GM10266 (cell line): ENCODE data around the gene HECW1.
"Not testable (repeated sequence)": the region's sequence is repeated elsewhere in the genome, so short reads cannot be mapped to it uniquely, and the experiment has no call there.

Source experiments
- DNase-seq: peaks from one replicate; pipeline ENCODE4 v3.0.0; 2012; ENCODE audit errors: extremely low spot score
- TF ChIP-seq, protein P1 (sequence below): IDR thresholded peaks from 2 replicates; pipeline ENCODE4 v1.5.1; 2012; ENCODE audit warnings: mild to moderate bottlenecking, low read depth; ENCODE audit not compliant: control insufficient read depth, insufficient read depth; ENCODE audit errors: missing control alignments

Gene HECW1

DNA sequence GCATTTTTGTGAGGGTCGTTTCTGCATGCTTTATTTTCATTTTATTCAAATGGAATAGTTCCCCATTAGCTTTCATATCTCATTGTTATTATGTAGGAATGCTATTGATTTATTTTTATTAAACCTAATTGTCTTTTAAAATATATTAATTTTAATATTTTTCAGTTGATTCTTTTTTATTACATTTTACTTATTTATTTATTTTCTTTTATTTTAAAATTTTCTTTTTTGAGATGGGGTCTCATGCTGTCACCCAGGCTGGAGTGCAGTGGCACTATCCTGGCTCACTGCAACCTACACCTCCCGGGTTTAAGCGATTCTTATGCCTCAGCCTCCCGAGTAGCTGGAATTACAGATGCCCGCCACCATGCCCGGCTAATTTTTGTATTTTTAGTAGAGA, 463.1 kb downstream of the HECW1 start:
- TF ChIP-seq, protein P1, sequence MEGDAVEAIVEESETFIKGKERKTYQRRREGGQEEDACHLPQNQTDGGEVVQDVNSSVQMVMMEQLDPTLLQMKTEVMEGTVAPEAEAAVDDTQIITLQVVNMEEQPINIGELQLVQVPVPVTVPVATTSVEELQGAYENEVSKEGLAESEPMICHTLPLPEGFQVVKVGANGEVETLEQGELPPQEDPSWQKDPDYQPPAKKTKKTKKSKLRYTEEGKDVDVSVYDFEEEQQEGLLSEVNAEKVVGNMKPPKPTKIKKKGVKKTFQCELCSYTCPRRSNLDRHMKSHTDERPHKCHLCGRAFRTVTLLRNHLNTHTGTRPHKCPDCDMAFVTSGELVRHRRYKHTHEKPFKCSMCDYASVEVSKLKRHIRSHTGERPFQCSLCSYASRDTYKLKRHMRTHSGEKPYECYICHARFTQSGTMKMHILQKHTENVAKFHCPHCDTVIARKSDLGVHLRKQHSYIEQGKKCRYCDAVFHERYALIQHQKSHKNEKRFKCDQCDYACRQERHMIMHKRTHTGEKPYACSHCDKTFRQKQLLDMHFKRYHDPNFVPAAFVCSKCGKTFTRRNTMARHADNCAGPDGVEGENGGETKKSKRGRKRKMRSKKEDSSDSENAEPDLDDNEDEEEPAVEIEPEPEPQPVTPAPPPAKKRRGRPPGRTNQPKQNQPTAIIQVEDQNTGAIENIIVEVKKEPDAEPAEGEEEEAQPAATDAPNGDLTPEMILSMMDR: no peak
- DNase-seq: no peak

DNA sequence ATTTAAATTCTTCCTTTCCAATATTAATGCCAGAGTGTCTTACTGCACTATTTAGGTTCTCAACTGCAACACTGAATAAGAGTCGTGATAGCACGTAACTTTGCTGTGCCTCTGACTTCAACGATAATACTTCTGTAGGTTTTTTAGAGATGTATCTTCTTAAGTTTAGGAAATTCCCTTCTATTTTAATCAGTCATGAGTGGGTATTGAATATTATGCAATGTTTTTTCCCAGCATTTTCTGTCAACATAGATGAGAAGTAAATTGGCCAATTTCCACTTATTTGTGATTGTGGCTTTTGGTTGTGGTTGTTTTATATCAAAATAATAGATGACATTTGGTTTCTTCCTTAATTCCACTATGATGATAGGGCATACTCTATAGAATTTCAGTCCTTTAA, 463.8 kb downstream of the HECW1 start:
- TF ChIP-seq, protein P1: no peak
- DNase-seq: no peak

DNA sequence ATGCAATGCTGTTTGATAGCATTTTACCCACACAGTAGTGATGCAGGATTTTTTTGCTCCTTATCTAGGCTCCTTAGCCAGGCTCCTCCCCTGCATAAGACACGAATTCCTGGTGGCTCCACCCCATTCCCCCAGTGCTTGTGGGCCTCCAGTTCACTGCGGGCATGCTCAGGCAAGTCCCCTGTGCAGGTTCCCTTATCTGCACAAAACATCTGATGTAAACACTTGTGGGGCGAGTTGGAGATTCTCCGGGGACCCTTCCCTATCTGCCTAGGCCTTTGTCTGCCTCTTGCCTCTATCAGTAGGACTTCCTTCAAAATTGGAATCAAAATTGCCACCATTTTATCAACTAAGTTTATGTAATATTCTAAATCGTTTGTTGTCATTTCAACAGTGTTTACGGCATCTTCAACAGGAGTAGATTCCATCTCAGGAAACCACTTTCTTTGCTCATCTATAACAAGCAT, 465.1 kb downstream of the HECW1 start:
- no peak for DNase-seq
- TF ChIP-seq, protein P1: no peak

DNA sequence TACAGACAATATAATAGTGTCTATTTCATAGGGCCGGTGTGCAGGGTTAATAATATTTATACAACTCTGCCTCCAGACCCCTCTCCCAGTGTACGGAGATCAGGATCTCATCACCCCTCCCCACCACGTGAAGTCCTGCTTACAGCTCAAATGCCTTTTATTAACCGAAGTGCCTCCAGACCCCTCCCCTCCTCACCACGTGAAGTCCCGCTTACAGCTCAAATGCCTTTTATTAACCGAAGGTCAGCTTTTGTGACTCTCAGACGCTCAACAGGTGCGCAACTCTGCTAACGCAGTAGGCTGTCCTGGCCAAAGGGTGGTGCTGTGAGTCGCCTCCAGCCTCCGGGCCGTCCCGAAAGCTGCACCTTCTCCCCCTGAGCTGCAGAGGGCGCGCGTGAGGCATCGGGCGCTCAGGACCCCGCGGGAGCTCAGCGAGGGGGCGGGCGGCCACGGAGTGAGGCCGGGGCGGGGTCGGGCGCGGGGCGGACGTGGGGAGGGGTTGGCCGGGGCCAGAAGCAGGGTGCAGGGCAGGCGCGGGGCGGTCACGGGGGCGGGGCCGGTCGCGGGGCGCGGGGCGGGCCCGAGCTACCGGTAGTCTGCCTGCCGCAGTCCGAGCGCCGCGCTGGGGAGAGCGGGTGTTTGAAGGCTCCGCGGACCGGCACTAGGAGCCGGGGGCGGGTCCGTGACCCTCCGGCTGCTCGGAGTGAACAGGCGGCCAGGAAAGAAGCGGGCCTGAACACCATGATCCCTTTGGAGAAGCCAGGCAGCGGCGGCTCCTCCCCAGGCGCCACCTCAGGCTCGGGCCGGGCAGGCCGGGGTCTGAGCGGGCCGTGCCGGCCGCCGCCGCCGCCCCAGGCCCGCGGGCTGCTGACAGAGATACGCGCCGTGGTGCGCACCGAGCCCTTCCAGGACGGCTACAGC, 470.3 kb downstream of the HECW1 start, which contains the start of gene STK17A:
Gene STK17A (plus strand): TSS at position 606 of the 921 bp plus-strand sequence. CDS start 136 bp downstream, at position 742.
- peak; percentile 95 for DNase-seq
- TF ChIP-seq, protein P1: peak; percentile 100

DNA sequence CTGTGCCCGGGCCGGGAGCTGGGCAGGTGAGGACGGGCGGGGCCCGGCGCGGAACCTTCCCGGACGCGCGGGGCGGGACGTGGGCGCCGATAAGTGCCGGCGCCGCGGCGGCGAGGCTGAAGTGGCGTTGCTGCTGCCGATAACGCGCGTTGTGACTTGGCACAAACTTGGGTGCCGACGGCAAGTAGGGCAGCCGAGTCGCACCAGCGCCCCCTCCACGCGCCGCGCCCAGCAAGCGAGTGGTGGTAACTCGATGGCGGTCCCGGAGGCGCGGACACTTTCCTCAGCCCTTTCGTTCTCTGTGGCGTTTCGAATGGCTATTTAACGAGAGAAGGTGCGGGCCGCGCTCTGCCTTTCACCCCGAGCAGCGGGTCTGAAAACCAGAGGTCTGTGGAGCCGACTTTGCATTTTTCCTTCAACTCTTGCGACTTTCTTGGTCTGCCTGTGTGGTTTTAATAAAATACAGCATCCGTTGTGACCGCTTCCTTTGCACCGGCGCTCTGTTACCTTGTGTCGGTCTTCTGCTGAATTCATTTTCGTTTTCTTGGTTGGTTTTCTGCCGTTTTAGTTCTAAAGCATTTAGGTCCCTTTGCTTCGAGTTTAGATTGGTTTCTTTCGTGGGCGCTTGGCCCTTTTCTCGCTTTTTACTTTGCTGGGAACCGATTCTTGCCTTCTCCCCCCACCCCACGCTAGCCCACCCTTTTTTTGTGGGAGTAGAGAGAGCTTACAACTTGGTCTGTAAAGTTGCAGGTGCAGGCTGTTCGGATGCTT, 471.2 kb downstream of the HECW1 start:
- DNase-seq: peak; percentile 21
- TF ChIP-seq, protein P1: peak; percentile 48

DNA sequence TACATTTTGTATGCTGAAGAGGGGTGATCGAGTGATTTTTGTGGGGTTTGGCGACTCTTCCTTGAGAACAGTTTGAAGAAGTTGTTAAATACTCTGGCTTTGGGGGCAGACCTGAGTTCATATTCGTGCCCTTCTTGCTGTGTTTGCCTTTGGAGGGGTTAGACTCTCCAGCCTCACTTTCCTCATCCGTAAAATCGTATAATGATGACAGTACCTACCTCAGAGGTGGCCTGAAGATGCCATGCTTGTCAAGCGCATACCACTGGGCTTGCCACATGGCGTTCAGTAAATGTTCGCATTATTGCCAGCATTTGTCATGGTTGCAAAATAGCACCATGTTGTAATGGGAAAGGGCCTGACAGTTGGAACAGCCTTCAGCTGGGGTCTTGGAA, 471.7 kb downstream of the HECW1 start:
- TF ChIP-seq, protein P1: no peak
- no peak for DNase-seq

DNA sequence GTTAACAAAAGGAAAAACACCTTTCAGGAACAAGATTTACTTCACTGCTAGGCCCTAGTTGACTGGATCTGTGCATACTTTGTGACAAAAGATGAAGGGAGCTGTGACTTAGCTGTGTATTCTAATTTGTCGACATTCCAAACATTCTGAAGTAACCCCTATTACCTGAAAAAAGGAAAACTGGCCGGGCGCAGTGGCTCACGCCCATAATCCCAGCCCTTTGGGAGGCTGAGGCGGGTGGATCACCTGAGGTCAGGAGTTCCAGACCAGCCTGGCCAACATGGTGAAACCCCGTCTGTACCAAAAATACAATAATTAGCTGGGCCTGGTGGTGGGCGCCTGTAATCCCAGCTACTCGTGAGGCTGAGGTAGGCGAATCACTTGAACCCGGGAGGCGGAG, 472.3 kb downstream of the HECW1 start:
- not testable (repeated sequence) for DNase-seq
